Measurements from ENCODE around the gene ELFN1.

Gene ELFN1

GRCh38 chr7:1622441-1622840 is 47.6 kb upstream of the ELFN1 start:
- Histone ChIP-seq H3K9me2 (replicated peaks; ENCODE audit: low read depth, low read length) (no peaks in the 10 kb centered on the region), H3K4me3 (ENCODE audit: low read length, poor library complexity, severe bottlenecking) (no peak overlapping the region), H3K36me3 (ENCODE audit: insufficient read depth, low read length) (no peaks in the 10 kb centered on the region), H2AFZ (ENCODE audit: low read length) (no peak overlapping the region), H3K9ac (ENCODE audit: low read depth, low read length, poor library complexity, severe bottlenecking) (no peak overlapping the region), H3K9me3 (ENCODE audit: insufficient read depth, low read depth, low read length) (no peaks in the 10 kb centered on the region), H3K27me3 (ENCODE audit: insufficient read depth, low read length, poor library complexity, severe bottlenecking) (no peaks in the 10 kb centered on the region), H3K79me2 (ENCODE audit: insufficient read depth, low read length) (no peaks in the 10 kb centered on the region), H3K4me2 (ENCODE audit: low read depth, low read length, poor library complexity, severe bottlenecking) (no peak overlapping the region), H3K4me1 (ENCODE audit: insufficient read depth, low read length, poor library complexity, severe bottlenecking) (no peaks in the 10 kb centered on the region), H4K20me1 (ENCODE audit: insufficient read depth, low read length, poor library complexity, severe bottlenecking) (no peaks in the 10 kb centered on the region), H3F3A (ENCODE audit: low read depth) (no peaks in the 10 kb centered on the region)
- no peak for TF ChIP-seq EZH2phosphoT487 (IDR thresholded peaks at IDR 0.05; ENCODE audit: borderline replicate concordance)
- TF ChIP-seq, protein P1, sequence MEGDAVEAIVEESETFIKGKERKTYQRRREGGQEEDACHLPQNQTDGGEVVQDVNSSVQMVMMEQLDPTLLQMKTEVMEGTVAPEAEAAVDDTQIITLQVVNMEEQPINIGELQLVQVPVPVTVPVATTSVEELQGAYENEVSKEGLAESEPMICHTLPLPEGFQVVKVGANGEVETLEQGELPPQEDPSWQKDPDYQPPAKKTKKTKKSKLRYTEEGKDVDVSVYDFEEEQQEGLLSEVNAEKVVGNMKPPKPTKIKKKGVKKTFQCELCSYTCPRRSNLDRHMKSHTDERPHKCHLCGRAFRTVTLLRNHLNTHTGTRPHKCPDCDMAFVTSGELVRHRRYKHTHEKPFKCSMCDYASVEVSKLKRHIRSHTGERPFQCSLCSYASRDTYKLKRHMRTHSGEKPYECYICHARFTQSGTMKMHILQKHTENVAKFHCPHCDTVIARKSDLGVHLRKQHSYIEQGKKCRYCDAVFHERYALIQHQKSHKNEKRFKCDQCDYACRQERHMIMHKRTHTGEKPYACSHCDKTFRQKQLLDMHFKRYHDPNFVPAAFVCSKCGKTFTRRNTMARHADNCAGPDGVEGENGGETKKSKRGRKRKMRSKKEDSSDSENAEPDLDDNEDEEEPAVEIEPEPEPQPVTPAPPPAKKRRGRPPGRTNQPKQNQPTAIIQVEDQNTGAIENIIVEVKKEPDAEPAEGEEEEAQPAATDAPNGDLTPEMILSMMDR (conservative IDR thresholded peaks at IDR 0.05; ENCODE audit: low read length), result no peak

DNA sequence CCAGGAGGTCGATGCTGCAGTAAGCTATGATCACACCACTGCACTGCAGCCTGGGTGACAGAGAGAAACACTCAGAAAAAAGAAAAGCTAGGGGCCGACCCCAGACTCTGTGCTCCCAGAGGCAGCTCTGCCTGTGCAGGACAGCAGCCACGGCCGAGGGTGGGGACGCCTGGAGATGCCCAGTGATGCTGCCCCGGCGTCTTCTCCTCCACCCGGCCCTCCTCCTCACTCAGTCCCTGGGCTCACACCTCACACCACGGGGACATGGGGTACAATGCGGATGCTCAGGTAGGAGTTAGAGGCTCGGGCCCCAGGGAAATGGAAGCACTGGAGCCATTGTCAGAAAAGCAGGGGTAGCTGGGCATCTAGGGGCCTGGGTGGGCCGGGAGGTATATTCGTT is 46.3 kb upstream of the ELFN1 start:
- Histone ChIP-seq H3K4me3 (ENCODE audit: low read length, poor library complexity, severe bottlenecking) (no peak overlapping the region), H3K79me2 (ENCODE audit: insufficient read depth, low read length) (no peaks in the 10 kb centered on the region), H3K9ac (ENCODE audit: low read depth, low read length, poor library complexity, severe bottlenecking) (no peak overlapping the region), H3K4me2 (ENCODE audit: low read depth, low read length, poor library complexity, severe bottlenecking) (no peak overlapping the region), H3K9me2 (replicated peaks; ENCODE audit: low read depth, low read length) (no peaks in the 10 kb centered on the region), H3K27me3 (ENCODE audit: insufficient read depth, low read length, poor library complexity, severe bottlenecking) (no peaks in the 10 kb centered on the region), H3F3A (ENCODE audit: low read depth) (no peaks in the 10 kb centered on the region), H3K9me3 (ENCODE audit: insufficient read depth, low read depth, low read length) (no peaks in the 10 kb centered on the region), H3K4me1 (ENCODE audit: insufficient read depth, low read length, poor library complexity, severe bottlenecking) (no peaks in the 10 kb centered on the region), H4K20me1 (ENCODE audit: insufficient read depth, low read length, poor library complexity, severe bottlenecking) (no peaks in the 10 kb centered on the region), H3K36me3 (ENCODE audit: insufficient read depth, low read length) (no peaks in the 10 kb centered on the region), H2AFZ (ENCODE audit: low read length) (no peak overlapping the region)
- TF ChIP-seq, protein P1 (conservative IDR thresholded peaks at IDR 0.05; ENCODE audit: low read length), result no peak
- TF ChIP-seq EZH2phosphoT487 (IDR thresholded peaks at IDR 0.05; ENCODE audit: borderline replicate concordance), result no peak

GRCh38 chr7:1624999-1625927 is 44.8 kb upstream of the ELFN1 start:
- Histone ChIP-seq H3K9me2 (replicated peaks; ENCODE audit: low read depth, low read length) (no peaks in the 10 kb centered on the region), H3K4me1 (ENCODE audit: insufficient read depth, low read length, poor library complexity, severe bottlenecking) (no peaks in the 10 kb centered on the region), H3K79me2 (ENCODE audit: insufficient read depth, low read length) (no peaks in the 10 kb centered on the region), H3K9ac (ENCODE audit: low read depth, low read length, poor library complexity, severe bottlenecking) (no peak overlapping the region), H3K9me3 (ENCODE audit: insufficient read depth, low read depth, low read length) (no peaks in the 10 kb centered on the region), H3K36me3 (ENCODE audit: insufficient read depth, low read length) (no peaks in the 10 kb centered on the region), H4K20me1 (ENCODE audit: insufficient read depth, low read length, poor library complexity, severe bottlenecking) (no peaks in the 10 kb centered on the region), H2AFZ (ENCODE audit: low read length) (no peak overlapping the region), H3F3A (ENCODE audit: low read depth) (no peaks in the 10 kb centered on the region), H3K4me2 (ENCODE audit: low read depth, low read length, poor library complexity, severe bottlenecking) (no peak overlapping the region), H3K27me3 (ENCODE audit: insufficient read depth, low read length, poor library complexity, severe bottlenecking) (no peaks in the 10 kb centered on the region), H3K4me3 (ENCODE audit: low read length, poor library complexity, severe bottlenecking) (no peak overlapping the region)
- TF ChIP-seq, protein P1 (conservative IDR thresholded peaks at IDR 0.05; ENCODE audit: low read length), result no peak
- no peak for TF ChIP-seq EZH2phosphoT487 (IDR thresholded peaks at IDR 0.05; ENCODE audit: borderline replicate concordance)

All from Loucy (cell line).